H1 (cell line): ENCODE results near the gene FAM136A. TPM values are rescaled to one million over a fixed set of nuclear protein-coding genes. Genes with fewer than 3 reads are reported as not detected.

Experiments
- CTCF ChIA-PET: fragments of 300-600 bp; sonication (Branson Sonifier 250); formaldehyde crosslinking; loops from one replicate; lab custom pipeline; 2021; ENCODE audit not compliant: partially characterized antibody; lab: Charles Lee
- POLR2A ChIA-PET: fragments of 300-600 bp; sonication (Branson Sonifier 250); formaldehyde crosslinking; loops from one replicate; lab custom pipeline; 2021; ENCODE audit warnings: inconsistent platforms; ENCODE audit not compliant: partially characterized antibody; lab: Charles Lee
- DNase-seq, 2 experiments: peaks; one replicate each; pipeline versions ENCODE4 v3.0.0 to v3.0.0-alpha.2; 2010 to 2022; ENCODE audit warnings: low spot score in 2 of 2, low read depth in 1 of 2, mixed read lengths in 1 of 2
- FAIRE-seq: peaks from 2 replicates; lab custom pipeline; 2011; peaks lifted over from hg19 to GRCh38; lab: Jason Lieb, UNC
- H2AFZ ChIP-seq: 2 replicates; pipeline ENCODE4 v1.8.1; 2012; ENCODE audit warnings: low read length, inconsistent platforms
- H2AK5ac ChIP-seq: 2 replicates; pipeline ENCODE4 v1.6.1; 2013; ENCODE audit warnings: low read depth, low read length
- H2BK120ac ChIP-seq: replicated peaks from 2 replicates; pipeline ENCODE3; 2013; ENCODE audit warnings: low read depth, low read length, inconsistent platforms
- H2BK12ac ChIP-seq: 2 replicates; pipeline ENCODE4 v1.6.1; 2013; ENCODE audit warnings: low read depth, low read length
- H2BK15ac ChIP-seq: 2 replicates; pipeline ENCODE4 v1.6.1; 2013; ENCODE audit warnings: low read length
- H2BK20ac ChIP-seq: 2 replicates; pipeline ENCODE4 v1.6.1; 2013; ENCODE audit warnings: low read length
- H2BK5ac ChIP-seq: 2 replicates; pipeline ENCODE4 v1.6.1; 2013; ENCODE audit warnings: low read depth, low read length
- H3K14ac ChIP-seq: 2 replicates; pipeline ENCODE4 v1.6.1; 2013; ENCODE audit warnings: inconsistent platforms; ENCODE audit not compliant: insufficient read length
- H3K18ac ChIP-seq: 2 replicates; pipeline ENCODE4 v1.6.1; 2013; ENCODE audit warnings: low read length; ENCODE audit errors: extremely low read depth
- H3K23ac ChIP-seq: 2 replicates; pipeline ENCODE4 v1.6.1; 2013; ENCODE audit warnings: inconsistent platforms; ENCODE audit not compliant: insufficient read length
- H3K23me2 ChIP-seq: 2 replicates; pipeline ENCODE4 v1.6.1; 2013; ENCODE audit warnings: low read depth, low read length
- H3K27ac ChIP-seq: 2 replicates; pipeline ENCODE4 v1.6.1; 2011; ENCODE audit warnings: low read depth, low read length, inconsistent platforms
- H3K27me3 ChIP-seq, 4 experiments: replicated peaks in 1 of 4; 1 replicate in 1 of 4; 2 replicates in 3 of 4; pipeline versions ENCODE4 v1.6.1 to v1.8.1; 2011 to 2013; ENCODE audit warnings: low read length in 3 of 4, mild to moderate bottlenecking in 3 of 4, inconsistent platforms in 2 of 4, mixed read lengths in 2 of 4, moderate library complexity in 1 of 4; ENCODE audit not compliant: control insufficient read depth in 3 of 4, insufficient read depth in 3 of 4; ENCODE audit errors: extremely low read depth in 1 of 4
- H3K36me3 ChIP-seq, 4 experiments: 2 replicates each; pipeline versions ENCODE4 v1.6.1 to v1.8.1; 2011 to 2013; ENCODE audit warnings: mild to moderate bottlenecking in 4 of 4, low read length in 3 of 4, moderate library complexity in 2 of 4, control low read depth in 1 of 4, inconsistent platforms in 1 of 4; ENCODE audit not compliant: insufficient read depth in 4 of 4, control insufficient read depth in 2 of 4
- H3K4ac ChIP-seq: replicated peaks from 2 replicates; pipeline ENCODE3; 2013; ENCODE audit warnings: low read length, low read depth, mixed read lengths, inconsistent platforms; ENCODE audit not compliant: insufficient read length
- H3K4me1 ChIP-seq, 4 experiments: replicated peaks in 1 of 4; 1 replicate in 1 of 4; 2 replicates in 3 of 4; pipeline versions ENCODE4 v1.6.1 to v1.8.1; 2011 to 2013; ENCODE audit warnings: low read length in 3 of 4, inconsistent platforms in 2 of 4, mixed read lengths in 1 of 4; ENCODE audit not compliant: insufficient read depth in 4 of 4, control insufficient read depth in 3 of 4
- H3K4me2 ChIP-seq, 2 experiments: 2 replicates each; pipeline versions ENCODE4 v1.6.1 to v1.8.1; 2011 to 2013; ENCODE audit warnings: low read depth in 2 of 2, low read length in 2 of 2, control low read depth in 1 of 2, inconsistent platforms in 1 of 2, mild to moderate bottlenecking in 1 of 2; ENCODE audit not compliant: insufficient read depth in 1 of 2
- H3K4me3 ChIP-seq, 4 experiments: fragments of 200-600, 300-600 bp in 1 of 4; sonication (generic), shearing (Covaris generic), sonication (Bioruptor Twin) in 1 of 4; 2 replicates each; pipeline versions ENCODE4 v1.5.1 to v1.8.1; 2011 to 2016; ENCODE audit warnings: low read length in 4 of 4, low read depth in 3 of 4, control low read depth in 2 of 4, inconsistent platforms in 2 of 4, mild to moderate bottlenecking in 2 of 4, mixed read lengths in 1 of 4, moderate library complexity in 1 of 4; ENCODE audit not compliant: insufficient read depth in 2 of 4; ENCODE audit errors: extremely low read depth in 1 of 4
- H3K56ac ChIP-seq: replicated peaks from 2 replicates; pipeline ENCODE3; 2013; ENCODE audit warnings: low read depth, mild to moderate bottlenecking, mixed read lengths, low read length, inconsistent platforms; ENCODE audit not compliant: insufficient read length
- H3K79me1 ChIP-seq: 2 replicates; pipeline ENCODE4 v1.6.1; 2013; ENCODE audit warnings: low read depth, low read length, control low read depth
- H3K79me2 ChIP-seq, 2 experiments: 2 replicates each; pipeline versions ENCODE4 v1.6.1 to v1.8.1; 2012 to 2013; ENCODE audit warnings: low read length in 2 of 2, mild to moderate bottlenecking in 2 of 2, inconsistent platforms in 1 of 2; ENCODE audit not compliant: insufficient read depth in 2 of 2, control insufficient read depth in 1 of 2
- H3K9ac ChIP-seq, 4 experiments: replicated peaks in 1 of 4; 1 replicate in 1 of 4; 2 replicates in 3 of 4; pipeline versions ENCODE4 v1.6.1 to v1.8.1; 2011 to 2013; ENCODE audit warnings: low read depth in 3 of 4, low read length in 3 of 4, control low read depth in 2 of 4, mild to moderate bottlenecking in 2 of 4, moderate library complexity in 2 of 4, inconsistent platforms in 1 of 4; ENCODE audit errors: extremely low read depth in 1 of 4
- H3K9me3 ChIP-seq, 2 experiments: 2 replicates each; pipeline versions ENCODE4 v1.6.1 to v1.8.1; 2012 to 2013; ENCODE audit warnings: mild to moderate bottlenecking in 2 of 2, moderate library complexity in 2 of 2, control low read depth in 1 of 2, inconsistent platforms in 1 of 2, low read depth in 1 of 2, low read length in 1 of 2, mixed read lengths in 1 of 2; ENCODE audit not compliant: insufficient read depth in 2 of 2
- H4K20me1 ChIP-seq, 2 experiments: replicated peaks in 1 of 2; 2 replicates each; pipeline versions ENCODE3 to v1.8.1; 2011 to 2013; ENCODE audit warnings: inconsistent platforms in 2 of 2, low read length in 2 of 2, mild to moderate bottlenecking in 1 of 2; ENCODE audit not compliant: insufficient read depth in 2 of 2, control insufficient read depth in 1 of 2
- H4K5ac ChIP-seq: 2 replicates; pipeline ENCODE4 v1.6.1; 2013; ENCODE audit warnings: low read length, low read depth, mixed read lengths, inconsistent platforms; ENCODE audit not compliant: insufficient read length
- H4K8ac ChIP-seq: 2 replicates; pipeline ENCODE4 v1.8.0; 2013; ENCODE audit warnings: mild to moderate bottlenecking, moderate library complexity, low read length, inconsistent platforms; ENCODE audit not compliant: insufficient read depth; ENCODE audit errors: extremely low read depth
- H4K91ac ChIP-seq: replicated peaks from 2 replicates; pipeline ENCODE3; 2013; ENCODE audit warnings: low read length, mixed read lengths, inconsistent platforms; ENCODE audit not compliant: insufficient read length
- CTBP2 ChIP-seq: IDR thresholded peaks from 2 replicates; pipeline ENCODE4 v1.7.0; 2011; ENCODE audit warnings: borderline replicate concordance, mild to moderate bottlenecking, moderate library complexity, mixed read lengths, low read length; ENCODE audit not compliant: insufficient read depth, insufficient read length
- KDM1A ChIP-seq: fragments of 200-600, 300-600 bp; sonication (generic); IDR thresholded peaks from 2 replicates; pipeline ENCODE4 v1.7.1; 2016; ENCODE audit warnings: mild to moderate bottlenecking, low read length, borderline replicate concordance
- KDM4A ChIP-seq: IDR thresholded peaks from one replicate; pipeline ENCODE4 v1.7.1; 2012; ENCODE audit warnings: low read depth, mild to moderate bottlenecking, moderate library complexity, low read length, inconsistent platforms; ENCODE audit not compliant: severe bottlenecking
- KDM5A ChIP-seq: fragments of 200-600 bp; IDR thresholded peaks from 2 replicates; pipeline ENCODE4 v1.7.1; 2012; ENCODE audit warnings: mild to moderate bottlenecking, low read length, inconsistent platforms, mixed read lengths
- PHF8 ChIP-seq: fragments of 200-600 bp; sonication (generic); conservative IDR thresholded peaks from 2 replicates; pipeline ENCODE4 v1.7.1; 2012; ENCODE audit warnings: low read depth, mild to moderate bottlenecking, inconsistent platforms, low read length, moderate library complexity
- SIX5 ChIP-seq: IDR thresholded peaks from 2 replicates; pipeline ENCODE4 v1.6.1; 2011; ENCODE audit warnings: mild to moderate bottlenecking, low read depth, low read length
- WGBS, 2 experiments: shearing (Covaris generic) in 1 of 2; methylation state at CpG; one replicate each; pipeline versions ENCODE4 v1.1.6 to v1.1.7; 2013 to 2015; ENCODE audit warnings: low lambda C conversion rate in 2 of 2, mixed read lengths in 2 of 2, inconsistent platforms in 1 of 2, low coverage in 1 of 2, missing lambda C conversion rate in 1 of 2; ENCODE audit not compliant: insufficient replicate concordance in 2 of 2, insufficient coverage in 1 of 2, insufficient read length in 1 of 2; ENCODE audit errors: extremely low coverage in 1 of 2, missing lambda C conversion rate in 1 of 2; 5-methylcytosine and 5-hydroxymethylcytosine counted together
- long read RNA-seq, 2 experiments: library from RNA in 1 of 2; library from capped mRNA in 1 of 2; stranded (forward); transcript quantifications; one replicate each; pipeline ENCODE4 v2.0.0, GENCODE V29; 2021; ENCODE audit warnings: inconsistent platforms in 1 of 2
- polyA minus RNA-seq, 3 experiments: library from RNA; depleted of rRNA, polyadenylated mRNA; stranded (reverse); fragments of >200 nt; gene quantifications; 1 replicate in 2 of 3; 2 replicates in 1 of 3; pipeline ENCODE4 v1.2.3, GENCODE V29; 2011
- polyA plus RNA-seq, 7 experiments: library from polyadenylated mRNA; depleted of rRNA in 3 of 7; stranded (reverse) in 5 of 7; unstranded in 2 of 7; fragments of >200 nt in 5 of 7; fragments of 200-250 nt in 2 of 7; gene quantifications; 1 replicate in 5 of 7; 2 replicates in 1 of 7; 4 replicates in 1 of 7; pipeline versions ENCODE4 v1.2.1 to v1.2.3, GENCODE V29; 2011 to 2013; ENCODE audit warnings: missing spikeins in 2 of 7, mixed read lengths in 2 of 7
- total RNA-seq: library from RNA; stranded (reverse); fragmentation: NEBNext Ultra II Directional; extraction: Animal tissue kit (Norgen Biotek cat#: 25700); gene quantifications from 2 replicates; pipeline ENCODE4 v1.2.1, GENCODE V29; 2021

FAM136A gene
- total RNA-seq (118 and 122 TPM in 2 replicates), polyA plus RNA-seq (2011; rRNA removed) (48.9 and 58.2 TPM in 2 replicates), polyA minus RNA-seq (2011; rRNA and poly(A)+ RNA removed) (31.3 and 37.2 TPM in 2 replicates)
- polyA plus RNA-seq (2011; cell fraction: cytosol; rRNA removed) = 82.0 TPM
- polyA plus RNA-seq (2011; cell fraction: nucleus; rRNA removed) = 37.1 TPM
- 86.6 to 112 TPM (median 99.0 TPM) in 4 replicates for polyA plus RNA-seq (2012, experiment 1 of 2)
- polyA plus RNA-seq (2012, experiment 2 of 2) = 40.8 TPM
- polyA plus RNA-seq (2013, experiment 1 of 2) = 76.4 TPM
- 78.7 TPM for polyA plus RNA-seq (2013, experiment 2 of 2)
- 29.8 TPM for polyA minus RNA-seq (2011; cell fraction: cytosol; rRNA and poly(A)+ RNA removed)
- 22.7 TPM for polyA minus RNA-seq (2011; cell fraction: nucleus; rRNA and poly(A)+ RNA removed)
- long read RNA-seq, experiment 1, transcript FAM136A-201 (3 exons, 1,810 nt) = major isoform, 96 of 163 reads
- long read RNA-seq, experiment 1, partial matches to known transcripts = 18 of 163 reads
- long read RNA-seq, experiment 1, other reads (novel, unspliced or antisense) = 48 of 163 reads
- long read RNA-seq, experiment 2, transcript FAM136A-201 (3 exons, 1,810 nt) = major isoform, 234 of 262 reads
- long read RNA-seq, experiment 2, partial matches to known transcripts = 15 of 262 reads
- long read RNA-seq, experiment 2, other reads (novel, unspliced or antisense) = 11 of 262 reads

GRCh38 chr2:70301344-70302194 lies at the start of gene FAM136A:
FAM136A (minus strand) TSS chr2:70302067; CDS start chr2:70302011, 56 bp downstream.
- no peak within 1 kb of the TSS for H3K4ac ChIP-seq
- H3K79me1 ChIP-seq = no peaks in the 10 kb centered on the region; the same call in 1 of the 2 replicates
- peaks cover 0 to 8% (median 5%) of the 10 kb centered on the region in 4 experiments; a peak in 3 of 7 replicates for H3K4me1 ChIP-seq
- peak within 1 kb of the TSS; percentile 87 for H3K27ac ChIP-seq
- H3K79me2 ChIP-seq = peaks cover 0 to 7% of the 10 kb centered on the region in 2 experiments; a peak in 1 of 4 replicates
- peak within 1 kb of the TSS; percentile 73 to 94 (median 84) for H3K9ac ChIP-seq
- peak within 1 kb of the TSS; percentile 63 for H4K5ac ChIP-seq
- DNase-seq (peak; percentile 61 to 98), FAIRE-seq (no peak)
- H3K14ac ChIP-seq = no peak within 1 kb of the TSS
- peak within 1 kb of the TSS; percentile 98 for H3K18ac ChIP-seq
- peak within 1 kb of the TSS; percentile 85 for H4K91ac ChIP-seq
- H2BK15ac ChIP-seq = no peak within 1 kb of the TSS
- peak within 1 kb of the TSS; percentile 89; the same call in 1 of the 2 replicates for H2AFZ ChIP-seq
- H2BK12ac ChIP-seq = peak within 1 kb of the TSS; percentile 40; the same call in 1 of the 2 replicates
- H3K23me2 ChIP-seq = peaks cover 2% of the 10 kb centered on the region; the same call in 1 of the 2 replicates
- no peak within 1 kb of the TSS for H2BK20ac ChIP-seq
- no peak within 1 kb of the TSS for H2BK120ac ChIP-seq
- ChIA-PET POLR2A (interaction anchor here (0.7 to 4.6 kb wide), 20 partner anchors 8 to 384 kb away, joined by 3 to 63 read pairs (median 3); partner anchors contain the start of genes C2orf42, PCYOX1 and SNRPG), CTCF (interaction anchor here (0.5 to 7.3 kb wide), 30 partner anchors 8 to 646 kb away, joined by 3 to 120 read pairs (median 5); partner anchors contain the start of genes PCYOX1 and SNRPG)
- H3K36me3 ChIP-seq = peaks cover 4 to 26% (median 10%) of the 10 kb centered on the region in 4 experiments; a peak in 6 of 8 replicates
- H3K4me3 ChIP-seq = peak within 1 kb of the TSS; percentile 63 to 86 (median 75)
- peak within 1 kb of the TSS; percentile 85 for H3K56ac ChIP-seq
- no peaks in the 10 kb centered on the region for H3K27me3 ChIP-seq
- no peak within 1 kb of the TSS for H3K23ac ChIP-seq
- H2AK5ac ChIP-seq = 0 out of 2 replicates have a peak within 1 kb of the TSS, but pooled peaks have one; percentile 47
- 5% methylated on average over 62 of the region's 79 CpGs; no CpG with 5 or more reads in 1 of the 2 experiments for WGBS, 2 experiments
- peaks cover 0 to 5% of the 10 kb centered on the region in 2 experiments; a peak in 1 of 4 replicates for H3K9me3 ChIP-seq
- peak within 1 kb of the TSS; percentile 89 for H2BK5ac ChIP-seq
- H3K4me2 ChIP-seq = peak within 1 kb of the TSS; percentile 80 to 82
- no peaks in the 10 kb centered on the region for H4K20me1 ChIP-seq
- H4K8ac ChIP-seq = peak within 1 kb of the TSS; percentile 95; the same call in 1 of the 2 replicates
- TF ChIP-seq SIX5 = no peak
- no peak for TF ChIP-seq CTBP2
- TF ChIP-seq KDM4A = peak; percentile 84
- no peak for TF ChIP-seq KDM1A
- TF ChIP-seq PHF8 = peak; percentile 97
- TF ChIP-seq KDM5A = no peak
